BLaER1 (cell line): ENCODE results near the gene POLR2B.

Experiments
- H3K27ac ChIP-seq: shearing (Covaris generic); formaldehyde crosslinking; 2 replicates; pipeline ENCODE4 v1.8.1; 2022
- H3K27me3 ChIP-seq: shearing (Covaris generic); formaldehyde crosslinking; 2 replicates; pipeline ENCODE4 v1.8.1; 2022
- H3K36me3 ChIP-seq: shearing (Covaris generic); formaldehyde crosslinking; 2 replicates; pipeline ENCODE4 v1.8.1; 2022
- H3K4me1 ChIP-seq: shearing (Covaris generic); formaldehyde crosslinking; 2 replicates; pipeline ENCODE4 v1.8.1; 2022
- H3K4me2 ChIP-seq: shearing (Covaris generic); formaldehyde crosslinking; 2 replicates; pipeline ENCODE4 v1.8.1; 2022
- H3K4me3 ChIP-seq: shearing (Covaris generic); formaldehyde crosslinking; 2 replicates; pipeline ENCODE4 v1.8.1; 2022
- H3K9ac ChIP-seq: shearing (Covaris generic); formaldehyde crosslinking; 2 replicates; pipeline ENCODE4 v1.8.1; 2022
- H3K9me3 ChIP-seq: shearing (Covaris generic); formaldehyde crosslinking; 2 replicates; pipeline ENCODE4 v1.8.1; 2022
- H4K20me1 ChIP-seq: shearing (Covaris generic); formaldehyde crosslinking; 2 replicates; pipeline ENCODE4 v1.8.1; 2022
- Cebpa-rat ChIP-seq: shearing (Covaris generic); IDR thresholded peaks from 2 replicates; pipeline ENCODE4 v1.8.1; 2022

The POLR2B gene

GRCh38 chr4:57077550-57078343, 99.1 kb downstream of the POLR2B start:
- Histone ChIP-seq H3K4me2 (no peak overlapping the region), H3K4me3 (no peak overlapping the region), H3K9me3 (no peaks in the 10 kb centered on the region), H3K27me3 (no peaks in the 10 kb centered on the region), H4K20me1 (peaks cover 89% of the 10 kb centered on the region), H3K36me3 (peaks cover 59% of the 10 kb centered on the region), H3K4me1 (no peaks in the 10 kb centered on the region), H3K9ac (no peak overlapping the region), H3K27ac (no peak overlapping the region)
- no peak for TF ChIP-seq Cebpa-rat

DNA sequence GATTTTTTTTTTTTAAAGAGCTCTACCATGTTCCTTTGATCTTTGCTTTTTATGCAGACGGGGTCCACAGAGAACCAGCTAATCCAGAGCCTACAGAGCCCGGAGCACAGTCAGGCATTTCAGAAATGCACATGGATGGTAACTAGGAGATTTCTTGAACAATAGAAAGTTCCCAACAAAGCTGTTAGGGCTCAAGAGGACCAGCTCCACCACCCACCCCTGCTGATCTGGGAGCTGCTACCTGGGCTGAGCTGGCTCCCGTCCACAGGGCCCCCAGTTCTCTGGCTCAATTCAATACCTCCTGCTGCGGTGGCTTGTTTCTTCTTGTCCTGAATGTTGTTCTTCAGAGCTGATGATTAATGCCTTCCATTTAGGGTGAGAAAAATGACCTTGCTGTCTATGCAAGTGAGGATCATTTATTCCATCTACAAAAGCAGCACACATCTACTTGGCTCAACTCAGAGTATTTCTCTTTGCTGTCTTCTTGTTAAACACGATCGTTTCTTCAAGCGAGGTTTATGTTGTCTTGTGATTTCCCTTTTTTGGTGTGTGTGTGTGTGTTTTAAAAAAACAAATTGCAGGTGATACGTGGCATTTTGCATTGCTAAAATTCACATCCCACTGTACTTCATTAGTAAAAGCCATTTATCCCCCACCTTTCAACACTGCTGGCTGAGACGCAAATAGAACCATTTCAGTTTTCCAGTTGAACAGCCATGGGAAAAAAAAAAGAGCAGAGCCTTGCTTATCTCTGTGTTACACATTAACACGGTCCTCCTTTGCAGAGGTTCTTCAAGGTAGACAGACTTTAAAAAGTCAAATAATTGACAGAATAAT, 100.2 kb downstream of the POLR2B start:
- Histone ChIP-seq H3K4me3 (no peak overlapping the region), H4K20me1 (peaks cover 79% of the 10 kb centered on the region), H3K4me1 (no peaks in the 10 kb centered on the region), H3K9ac (no peak overlapping the region), H3K27me3 (no peaks in the 10 kb centered on the region), H3K9me3 (no peaks in the 10 kb centered on the region), H3K4me2 (no peak overlapping the region), H3K36me3 (peaks cover 56% of the 10 kb centered on the region), H3K27ac (no peak overlapping the region)
- TF ChIP-seq Cebpa-rat, result no peak
